HG02623 (cell line): Measurements from ENCODE around the gene LGR5.
"Not testable (repeated sequence)": the region's sequence is repeated elsewhere in the genome, so short reads cannot be mapped to it uniquely, and the experiment has no call there.

ENCODE experiments used
- ATAC-seq: cut with Tn5 transposase; IDR thresholded peaks from one replicate; pipeline ENCODE4 v1.9.1; 2021; ENCODE audit warnings: moderate library complexity; ENCODE audit not compliant: unreplicated experiment

LGR5 gene

GRCh38 chr12:71472441-71472911, 32.9 kb downstream of the LGR5 start:
- no peak for ATAC-seq

DNA sequence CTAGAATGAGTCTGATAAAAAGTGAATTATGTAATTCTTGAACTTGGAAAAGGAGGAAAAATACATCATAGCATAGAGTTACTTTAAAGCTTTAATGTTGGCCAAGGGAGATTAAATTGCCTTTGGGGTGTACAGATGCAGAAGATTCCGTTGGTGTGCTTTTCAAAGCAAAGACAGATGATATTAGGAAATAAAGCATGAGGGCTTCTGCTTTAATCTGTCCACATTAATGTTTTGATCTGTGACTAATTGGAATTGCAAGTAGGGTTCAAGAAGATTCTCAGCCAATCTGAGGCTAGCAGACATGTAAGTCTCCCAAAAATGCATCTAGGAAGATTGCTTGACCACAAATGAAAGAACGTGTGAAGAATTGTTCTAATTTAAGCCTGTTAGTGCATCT, 35.2 kb downstream of the LGR5 start:
- no peak for ATAC-seq

- ATAC-seq = no peak
These were observed 35.7 kb downstream of the LGR5 start for GRCh38 chr12:71475280-71475679.

DNA sequence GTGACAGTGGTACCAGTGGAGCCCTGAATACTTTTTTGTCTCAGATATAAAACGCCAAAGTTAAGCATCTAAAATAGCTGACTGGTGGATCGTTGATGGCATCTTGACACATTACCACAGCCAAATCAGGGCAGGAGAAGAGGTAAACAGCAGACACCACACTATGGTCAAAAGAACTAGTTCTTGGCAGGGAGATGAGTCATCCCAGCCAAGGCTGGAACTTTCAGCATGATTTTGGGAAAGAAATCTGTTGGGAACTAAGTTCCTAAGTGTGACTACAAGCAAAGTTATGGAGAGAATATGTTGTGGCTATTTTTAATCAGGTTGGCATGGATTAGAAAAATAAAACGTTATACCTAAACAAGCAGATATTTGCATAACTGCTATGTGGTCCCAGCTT, 36.9 kb downstream of the LGR5 start:
- ATAC-seq = no peak

GRCh38 chr12:71477609-71478008, 38.0 kb downstream of the LGR5 start:
- ATAC-seq = no peak

DNA sequence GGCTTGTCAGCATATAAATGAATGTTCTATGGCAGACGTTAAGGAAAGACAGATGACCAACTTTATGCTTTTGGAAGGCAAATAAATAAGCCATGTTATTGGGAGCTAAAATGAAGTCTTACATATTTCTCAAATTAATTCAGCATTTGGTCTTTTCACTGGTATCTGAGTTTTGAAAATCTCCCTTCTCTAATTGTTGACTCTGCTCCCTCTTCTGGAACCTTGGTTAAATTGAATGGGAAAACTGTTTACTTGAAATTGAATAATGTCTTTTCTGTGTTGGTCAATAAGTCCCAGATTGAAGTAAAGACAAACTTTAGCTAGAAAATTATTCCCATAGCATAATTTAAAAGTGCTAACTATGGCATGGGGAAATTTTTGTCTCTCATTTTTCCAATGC, 38.7 kb downstream of the LGR5 start:
- ATAC-seq = no peak

GRCh38 chr12:71484272-71484905, 44.8 kb downstream of the LGR5 start:
- ATAC-seq = no peak

DNA sequence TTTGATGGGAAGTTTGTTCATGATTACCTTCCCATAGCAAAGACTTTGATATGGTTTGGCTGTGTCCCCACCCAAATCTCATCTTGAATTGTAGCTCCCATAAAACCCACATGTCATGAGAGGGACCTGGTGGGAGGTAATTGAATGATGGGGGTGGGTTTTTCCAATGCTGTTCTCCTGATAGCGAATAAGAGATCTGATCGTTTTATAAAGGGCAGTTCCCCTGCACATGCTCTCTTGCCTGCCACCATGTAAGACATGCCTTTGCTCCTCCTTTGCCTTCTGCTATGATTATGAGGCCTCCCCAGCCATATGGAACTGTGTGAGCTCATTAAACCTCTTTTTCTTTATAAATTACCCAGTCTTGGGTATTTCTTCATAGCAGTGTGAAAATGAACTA, 51.2 kb downstream of the LGR5 start:
- ATAC-seq = not testable (repeated sequence)

GRCh38 chr12:71492604-71493003, 53.0 kb downstream of the LGR5 start:
- no peak for ATAC-seq

GRCh38 chr12:71499834-71500233, 60.2 kb downstream of the LGR5 start:
- ATAC-seq = no peak

- no peak for ATAC-seq
These were observed 64.2 kb downstream of the LGR5 start for GRCh38 chr12:71503579-71504391.

GRCh38 chr12:71504476-71504875, 64.9 kb downstream of the LGR5 start:
- ATAC-seq = no peak

DNA sequence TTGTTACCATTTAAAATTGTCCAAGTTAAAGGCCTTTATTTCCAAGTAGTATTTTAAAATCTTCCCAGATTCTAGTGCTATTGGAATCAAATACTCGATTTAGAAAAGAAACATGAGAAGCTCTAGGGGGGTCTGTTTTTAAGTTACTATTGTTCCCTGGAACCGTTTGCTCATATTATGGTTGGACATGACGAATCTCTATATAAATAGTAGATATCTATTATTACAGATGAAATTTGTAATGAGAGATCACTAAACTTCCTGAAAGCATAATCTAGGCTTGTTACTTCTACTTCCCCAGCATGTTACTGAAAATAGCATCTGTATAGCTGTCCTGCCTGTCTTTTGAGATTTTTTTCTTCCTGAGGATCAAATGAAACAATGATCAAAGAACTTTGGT, 70.1 kb downstream of the LGR5 start:
- ATAC-seq = no peak

DNA sequence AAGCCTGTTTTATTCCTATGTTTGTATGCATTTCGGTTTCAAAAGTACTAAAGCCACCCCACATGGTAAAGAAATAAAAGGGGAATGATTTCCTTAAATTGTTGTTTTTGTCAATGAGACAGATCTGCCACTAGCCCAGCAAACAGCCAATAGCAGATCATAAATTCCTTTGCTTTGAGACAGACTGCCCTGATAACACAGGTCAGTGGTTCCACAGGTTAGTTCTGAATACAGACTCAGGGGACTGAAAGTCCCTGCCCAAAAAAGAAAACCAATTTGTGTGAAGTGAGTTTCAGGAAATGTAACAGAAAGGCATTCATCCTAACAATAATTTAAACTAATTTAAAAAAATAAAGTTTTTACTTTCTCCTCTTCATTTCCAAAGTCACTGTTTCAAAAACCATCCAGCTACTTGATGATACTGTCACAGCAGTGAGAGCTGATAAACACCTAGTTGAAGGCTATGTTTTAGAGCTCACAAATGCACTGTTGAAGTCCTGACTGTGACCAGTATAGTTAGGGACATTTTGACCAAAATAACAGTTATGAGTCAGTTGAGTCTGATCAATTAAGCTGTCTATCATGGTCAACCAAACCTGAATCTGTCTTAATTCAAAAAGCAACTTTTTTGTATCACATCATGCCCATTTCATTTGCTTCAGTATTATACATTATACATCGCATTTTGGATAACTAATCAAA, 77.7 kb downstream of the LGR5 start:
- no peak for ATAC-seq

- no peak for ATAC-seq
These were observed 81.5 kb downstream of the LGR5 start for GRCh38 chr12:71521125-71521524.

- ATAC-seq = no peak
These were observed 85.0 kb downstream of the LGR5 start for GRCh38 chr12:71524626-71525025.

- ATAC-seq = no peak
These were observed 94.1 kb downstream of the LGR5 start for GRCh38 chr12:71533703-71534102.

DNA sequence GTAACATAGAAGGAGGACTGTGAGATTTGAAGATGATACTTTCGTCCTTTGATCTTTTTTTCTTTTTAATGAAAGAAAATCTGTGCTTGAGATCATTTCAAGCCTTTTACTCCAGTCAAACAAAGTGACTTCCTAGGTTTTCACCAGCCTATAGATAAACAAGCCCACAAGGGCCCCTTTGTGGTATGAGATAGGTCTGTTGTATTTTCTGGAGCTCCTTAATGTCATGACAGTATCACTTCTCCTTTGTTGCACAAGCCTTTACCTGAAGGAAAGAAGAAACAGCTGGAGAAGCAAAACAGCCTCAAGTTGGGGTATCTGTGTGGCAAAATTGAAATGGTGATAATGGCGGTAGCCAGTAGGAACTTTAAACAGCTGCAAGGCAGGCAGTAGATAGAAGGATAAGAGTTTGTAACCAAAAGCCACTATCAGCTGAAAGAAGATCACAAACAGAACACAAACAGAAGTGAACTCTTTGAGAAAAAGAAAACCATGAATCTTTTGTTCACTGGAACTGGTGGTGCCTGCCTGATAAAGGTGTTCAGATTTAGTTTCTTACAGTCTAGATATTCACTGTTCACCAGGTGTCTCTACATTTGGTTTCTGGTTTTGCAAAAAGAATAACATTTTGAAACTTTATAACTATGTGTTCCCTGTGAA, 96.8 kb downstream of the LGR5 start:
- no peak for ATAC-seq

DNA sequence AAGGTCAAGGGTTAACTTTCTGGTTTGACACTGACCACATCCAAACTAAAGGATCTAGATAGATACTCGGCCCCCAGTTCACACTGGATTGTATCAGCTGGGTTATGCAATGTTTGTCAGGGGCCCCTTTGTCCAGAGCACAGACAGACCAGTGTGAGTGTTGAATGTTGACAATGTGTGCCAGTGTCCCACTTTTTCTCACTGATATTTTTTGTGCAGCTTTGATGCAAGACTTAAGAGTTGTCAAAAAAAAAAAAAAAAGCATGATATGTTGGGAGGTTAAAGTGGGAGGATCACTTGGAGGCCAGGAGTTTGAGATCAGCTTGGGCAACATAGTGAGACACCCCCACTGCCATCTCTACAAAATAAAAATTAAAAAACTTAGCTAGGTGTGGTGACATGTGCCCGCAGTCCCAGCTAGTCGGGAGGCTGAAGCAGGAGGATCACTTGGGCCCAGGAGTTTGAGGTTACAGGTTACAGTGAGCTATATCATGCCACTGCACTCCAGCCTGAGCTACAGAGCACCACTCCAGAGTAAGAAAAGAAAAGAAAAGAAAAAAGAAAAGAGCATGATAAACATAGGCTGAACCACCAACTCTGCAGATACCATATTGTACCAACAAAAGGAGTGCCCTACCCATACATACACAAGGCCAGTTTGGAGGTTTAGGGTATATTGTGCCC, 97.5 kb downstream of the LGR5 start:
- no peak for ATAC-seq

DNA sequence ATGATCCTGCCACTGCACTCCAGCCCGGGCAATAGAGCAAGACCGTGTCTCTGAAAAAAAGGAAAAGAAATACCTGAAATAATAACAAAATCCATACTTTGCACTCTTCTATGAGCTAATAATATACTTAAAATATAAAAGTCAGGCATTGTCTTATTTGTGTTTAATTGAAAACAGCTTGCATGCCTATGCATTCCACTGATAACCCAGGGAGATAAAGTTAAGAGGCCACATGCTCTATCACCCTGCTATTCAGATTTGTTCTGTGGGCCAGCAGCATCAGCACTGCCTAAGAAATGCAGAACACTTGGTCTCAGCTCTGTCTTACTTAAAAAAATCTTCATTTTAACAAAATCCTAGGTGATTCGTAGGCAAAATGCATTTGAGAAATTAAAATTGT, 99.2 kb downstream of the LGR5 start:
- ATAC-seq = no peak

- no peak for ATAC-seq
These were observed 102.0 kb downstream of the LGR5 start for GRCh38 chr12:71541583-71541982.
